T-helper 2 cell treated with Interferon-gamma antibody and Interleukin-4, amounts not matched to agents 100 ng/mL and 5 ng/mL, for 36 hours (primary cell): Measurements from ENCODE around the gene ASCC1. TPM values are rescaled to one million over a fixed set of nuclear protein-coding genes. Genes with fewer than 3 reads are reported as not detected.
"Not testable (repeated sequence)": the region's sequence is repeated elsewhere in the genome, so short reads cannot be mapped to it uniquely, and the experiment has no call there.

Experiments
- intact Hi-C: fragments of 100-400 bp; cut with micrococcal nuclease; formaldehyde crosslinking; loops from one replicate; pipeline ENCODE4 v1.15.1; 2023
- total RNA-seq: library from RNA; stranded (reverse); gene quantifications from 2 replicates; pipeline ENCODE4 v1.2.3, GENCODE V29; 2022

The ASCC1 gene
- total RNA-seq, 1 donor from 2014 or later: 24.3 TPM

GRCh38 chr10:72249176-72249862 lies 33.2 kb upstream of the ASCC1 start:
- intact Hi-C loops: not testable (repeated sequence)

- intact Hi-C loops: loop anchor here (1.0 kb wide), 5 partner anchors 13 to 87 kb away; partner anchors contain the start of gene DDIT4
Measured at GRCh38 chr10:72248468-72249151, 32.5 kb upstream of the ASCC1 start.

GRCh38 chr10:72245949-72246525 lies 30.0 kb upstream of the ASCC1 start:
- intact Hi-C loops: no loop called here

GRCh38 chr10:72244573-72245038 lies 28.5 kb upstream of the ASCC1 start:
- intact Hi-C loops: no loop called here

- intact Hi-C loops: no loop called here
Measured at GRCh38 chr10:72243822-72244437, 27.9 kb upstream of the ASCC1 start.

GRCh38 chr10:72242675-72243074 lies 26.6 kb upstream of the ASCC1 start:
- intact Hi-C loops: no loop called here

GRCh38 chr10:72241691-72242252 lies 25.7 kb upstream of the ASCC1 start:
- intact Hi-C loops: no loop called here

- intact Hi-C loops: no loop called here
Measured at GRCh38 chr10:72240371-72240770, 24.3 kb upstream of the ASCC1 start.

- intact Hi-C loops: no loop called here
Measured at GRCh38 chr10:72239409-72239808, 23.3 kb upstream of the ASCC1 start.

- intact Hi-C loops: no loop called here
Measured at GRCh38 chr10:72238392-72239175, 22.5 kb upstream of the ASCC1 start.

- intact Hi-C loops: no loop called here
Measured at GRCh38 chr10:72235544-72236279, 19.6 kb upstream of the ASCC1 start.

- intact Hi-C loops: no loop called here
Measured at GRCh38 chr10:72234560-72235095, 18.6 kb upstream of the ASCC1 start.

GRCh38 chr10:72233621-72234020 lies 17.5 kb upstream of the ASCC1 start:
- intact Hi-C loops: no loop called here

GRCh38 chr10:72229261-72230251 lies 13.5 kb upstream of the ASCC1 start:
- intact Hi-C loops: no loop called here

GRCh38 chr10:72228318-72228751 lies 12.3 kb upstream of the ASCC1 start:
- intact Hi-C loops: no loop called here

- intact Hi-C loops: no loop called here
Measured at GRCh38 chr10:72227826-72228225, 11.8 kb upstream of the ASCC1 start.

GRCh38 chr10:72226418-72227027 lies 10.4 kb upstream of the ASCC1 start:
- intact Hi-C loops: no loop called here

GRCh38 chr10:72224191-72224590 lies 8.1 kb upstream of the ASCC1 start:
- intact Hi-C loops: not testable (repeated sequence)
